K562 (cell line): ENCODE data around the gene ATRX. TPM values are rescaled to one million over a fixed set of nuclear protein-coding genes. Genes with fewer than 3 reads are reported as not detected.

ENCODE experiments used
- ATAC-seq: fragments of 200-7000 bp; cut with Tn5 transposase; 3 replicates; pipeline ENCODE4 v1.9.1; 2020; ENCODE audit warnings: moderate library complexity
- BruUV-seq: library from RNA; stranded (reverse); fragments of 400-500 nt; replicated peaks from 2 replicates; lab custom pipeline; 2021; lab: Mats Ljungman, UMichigan
- CTCF ChIA-PET: fragments of 300-600 bp; formaldehyde crosslinking; extraction: SDS; loops from one replicate; lab custom pipeline; 2021; ENCODE audit warnings: low intra/inter-chr PET ratio; lab: Yijun Ruan, JAX
- POLR2A ChIA-PET: fragments of 300-600, 350-650 bp; sonication (Branson Sonifier 250); formaldehyde crosslinking; extraction: SDS; loops from one replicate; lab custom pipeline; 2021; ENCODE audit warnings: antibody characterized with exemption, inconsistent platforms; lab: Yijun Ruan, JAX
- DNase-seq, 4 experiments: peaks; one replicate each; pipeline versions ENCODE4 v3.0.0 to v3.0.0-alpha.2; 2011 to 2018; ENCODE audit warnings: low spot score in 3 of 4, mixed read lengths in 3 of 4; ENCODE audit errors: extremely low read depth in 1 of 4
- FAIRE-seq: peaks from 2 replicates; lab custom pipeline; 2011; peaks lifted over from hg19 to GRCh38; lab: Jason Lieb, UNC
- H2AFZ ChIP-seq: 2 replicates; pipeline ENCODE4 v1.6.0; 2011; ENCODE audit warnings: low read depth, low read length, control low read depth, inconsistent platforms
- H3K27ac ChIP-seq: fragments of 200-600 bp; 3 replicates; pipeline ENCODE4 v1.8.0; 2011; ENCODE audit warnings: low read depth, mild to moderate bottlenecking, control low read depth, inconsistent platforms, low read length, moderate library complexity, mixed read lengths; ENCODE audit errors: extremely low read depth
- H3K27me3 ChIP-seq, 2 experiments: fragments of 300-600 bp in 1 of 2; 2 replicates in 1 of 2; 3 replicates in 1 of 2; pipeline versions ENCODE4 v1.6.0 to v1.8.0; 2011; ENCODE audit warnings: inconsistent platforms in 2 of 2, low read length in 2 of 2, mild to moderate bottlenecking in 1 of 2, mixed read lengths in 1 of 2, moderate library complexity in 1 of 2; ENCODE audit not compliant: control insufficient read depth in 2 of 2, insufficient read depth in 2 of 2
- H3K36me3 ChIP-seq: fragments of 300-600 bp; 3 replicates; pipeline ENCODE4 v1.8.0; 2011; ENCODE audit warnings: mild to moderate bottlenecking, low read length, inconsistent platforms; ENCODE audit not compliant: control insufficient read depth, insufficient read depth
- H3K4me1 ChIP-seq, 2 experiments: fragments of 200-600 bp in 1 of 2; replicated peaks in 1 of 2; 2 replicates in 1 of 2; 3 replicates in 1 of 2; pipeline versions ENCODE4 v1.5.1 to v1.8.0; 2011; ENCODE audit warnings: inconsistent platforms in 2 of 2, low read length in 2 of 2, mild to moderate bottlenecking in 1 of 2, mixed read lengths in 1 of 2, moderate library complexity in 1 of 2; ENCODE audit not compliant: control insufficient read depth in 2 of 2, insufficient read depth in 2 of 2
- H3K4me2 ChIP-seq: 2 replicates; pipeline ENCODE4 v1.6.1; 2011; ENCODE audit warnings: low read length, control low read depth, inconsistent platforms, mixed read lengths; ENCODE audit not compliant: insufficient read depth
- H3K4me3 ChIP-seq: fragments of 200-600 bp; sonication (generic), shearing (Covaris generic); 2 replicates; pipeline ENCODE4 v1.5.1; 2016; ENCODE audit warnings: control low read depth, inconsistent platforms
- H3K79me2 ChIP-seq: fragments of 200-600 bp; 3 replicates; pipeline ENCODE4 v1.8.0; 2011; ENCODE audit warnings: low read length, inconsistent platforms; ENCODE audit not compliant: control insufficient read depth, insufficient read depth
- H3K9ac ChIP-seq, 2 experiments: 2 replicates each; pipeline versions ENCODE4 v1.6.0 to v1.6.1; 2011; ENCODE audit warnings: low read depth in 2 of 2, low read length in 2 of 2, control low read depth in 1 of 2, inconsistent platforms in 1 of 2, mild to moderate bottlenecking in 1 of 2, mixed read lengths in 1 of 2; ENCODE audit not compliant: insufficient read depth in 1 of 2
- H3K9me1 ChIP-seq: one replicate; pipeline ENCODE4 v1.6.0; 2011; ENCODE audit warnings: inconsistent platforms, mild to moderate bottlenecking, low read length, moderate library complexity; ENCODE audit not compliant: control insufficient read depth, insufficient read depth
- H3K9me3 ChIP-seq: replicated peaks from 2 replicates; pipeline ENCODE4 v1.5.1; 2011; ENCODE audit warnings: low read depth, low read length, inconsistent platforms; ENCODE audit not compliant: control insufficient read depth, insufficient read depth
- H4K20me1 ChIP-seq: replicated peaks from 2 replicates; pipeline ENCODE4 v1.6.1; 2011; ENCODE audit warnings: low read length, inconsistent platforms, mixed read lengths; ENCODE audit not compliant: control insufficient read depth, insufficient read depth
- ARID2 ChIP-seq: fragments of 450-650 bp; IDR thresholded peaks from 2 replicates; pipeline ENCODE4 v1.6.1; 2017; ENCODE audit warnings: antibody characterized with exemption, mild to moderate bottlenecking
- CBX3 ChIP-seq, 2 experiments: IDR thresholded peaks; 1 replicate in 1 of 2; 2 replicates in 1 of 2; pipeline ENCODE4 v1.6.1; 2012; ENCODE audit warnings: inconsistent platforms in 2 of 2, low read length in 2 of 2, borderline replicate concordance in 1 of 2, control low read depth in 1 of 2
- CEBPG ChIP-seq, 3 experiments: fragments of 200-800 bp in 1 of 3; sonication (Bioruptor generic) in 1 of 3; sonication (generic) in 1 of 3; formaldehyde crosslinking in 1 of 3; IDR thresholded peaks in 2 of 3; conservative IDR thresholded peaks in 1 of 3; 2 replicates each; pipeline versions ENCODE4 v1.6.1 to v1.8.0; 2016 to 2022; ENCODE audit warnings: missing compliant biosample characterization in 2 of 3, missing genetic modification characterization in 2 of 3, mild to moderate bottlenecking in 1 of 3, missing genetic modification reagents in 1 of 3
- GABPB1 ChIP-seq: sonication (generic); formaldehyde crosslinking; IDR thresholded peaks from 2 replicates; pipeline ENCODE4 v1.8.0; 2022; ENCODE audit warnings: mild to moderate bottlenecking, missing genetic modification reagents
- GATAD2A ChIP-seq: fragments of 450-650 bp; IDR thresholded peaks from 2 replicates; pipeline ENCODE4 v1.6.1; 2017
- PML ChIP-seq: IDR thresholded peaks from 2 replicates; pipeline ENCODE4 v1.6.1; 2012; ENCODE audit warnings: low read length, inconsistent platforms
- TAF9B ChIP-seq: fragments of 450-650 bp; IDR thresholded peaks from 2 replicates; pipeline ENCODE4 v1.6.1; 2018; ENCODE audit warnings: mild to moderate bottlenecking; ENCODE audit not compliant: partially characterized antibody
- ZHX1 ChIP-seq: fragments of 150-350 bp; conservative IDR thresholded peaks from 2 replicates; pipeline ENCODE4 v1.6.1; 2014; ENCODE audit warnings: low read length
- ZNF277 ChIP-seq: fragments of 250-450 bp; sonication (Bioruptor Pico); IDR thresholded peaks from 2 replicates; pipeline ENCODE4 v1.8.0; 2022; ENCODE audit warnings: inconsistent platforms, mild to moderate bottlenecking, moderate library complexity, borderline replicate concordance
- WGBS: fragments of 100-300 bp; shearing (Covaris generic); methylation state at CpG from one replicate; pipeline ENCODE4 v1.1.6; 2016; ENCODE audit warnings: low coverage, mixed read lengths; ENCODE audit not compliant: insufficient coverage; ENCODE audit errors: missing lambda C conversion rate; 5-methylcytosine and 5-hydroxymethylcytosine counted together
- in situ Hi-C: fragments of 300-500 bp; cut with MboI; formaldehyde crosslinking; loops from 4 replicates; pipeline ENCODE4 v1.15.0; 2018; ENCODE audit warnings: inconsistent platforms, mixed read lengths
- intact Hi-C: fragments of 100-400 bp; cut with micrococcal nuclease; formaldehyde crosslinking; loops from 2 replicates; pipeline ENCODE4 v1.14.2; 2022
- polyA plus RNA-seq, 8 experiments: library from polyadenylated mRNA; depleted of rRNA in 4 of 8; stranded (reverse) in 5 of 8; unstranded in 3 of 8; fragments of >200 nt; fragmentation: Nextera tagmentation in 2 of 8; fragmentation: Illumina TruSeq in 1 of 8; extraction: Ambion mirVana in 2 of 8; extraction: Trizol in 1 of 8; gene quantifications; 2 replicates each; pipeline versions ENCODE4 v1.2.1 to v1.2.3, GENCODE V29; 2011 to 2014; ENCODE audit warnings: inconsistent platforms in 1 of 8, missing spikeins in 1 of 8
- total RNA-seq, 7 experiments: library from RNA; depleted of rRNA in 6 of 7; stranded (reverse); fragments of >200 nt in 6 of 7; fragmentation: Illumina TruSeq in 2 of 7; extraction: Trizol in 2 of 7; gene quantifications; 2 replicates each; pipeline versions ENCODE4 v1.2.1 to v1.2.3, GENCODE V29; 2011 to 2021; ENCODE audit warnings: low replicate concordance in 1 of 7
- TF ChIP-seq, protein P1 (sequence below), 2 experiments: fragments of 450-650 bp in 1 of 2; sonication (generic) in 1 of 2; formaldehyde crosslinking in 1 of 2; IDR thresholded peaks in 1 of 2; conservative IDR thresholded peaks in 1 of 2; 2 replicates each; pipeline versions ENCODE4 v1.6.1 to v1.8.1; 2016 to 2023; ENCODE audit warnings: mild to moderate bottlenecking in 2 of 2, moderate library complexity in 2 of 2, inconsistent platforms in 1 of 2, missing genetic modification reagents in 1 of 2
- TF ChIP-seq, protein P2 (sequence below): fragments of 450-650 bp; IDR thresholded peaks from 2 replicates; pipeline ENCODE4 v1.6.1; 2018; ENCODE audit warnings: mild to moderate bottlenecking, low read depth; ENCODE audit not compliant: partially characterized antibody

ATRX gene
- total and polyA plus RNA-seq, 9 of the 15 experiments (the other 6 are each of a cell fraction or from before 2014, with no cell fraction given), result 7.7 to 23.1 (median 20.2) TPM

- TF ChIP-seq, protein P1, sequence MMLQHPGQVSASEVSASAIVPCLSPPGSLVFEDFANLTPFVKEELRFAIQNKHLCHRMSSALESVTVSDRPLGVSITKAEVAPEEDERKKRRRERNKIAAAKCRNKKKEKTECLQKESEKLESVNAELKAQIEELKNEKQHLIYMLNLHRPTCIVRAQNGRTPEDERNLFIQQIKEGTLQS (IDR thresholded peaks at IDR 0.05), result no peak
- TF ChIP-seq, protein P1 (CRISPR knock-in tag; conservative IDR thresholded peaks at IDR 0.05), result no peak
- TF ChIP-seq ZHX1, result no peak
Measured at GRCh38 chrX:77694491-77694890, 91.5 kb downstream of the ATRX start (continued).

DNA sequence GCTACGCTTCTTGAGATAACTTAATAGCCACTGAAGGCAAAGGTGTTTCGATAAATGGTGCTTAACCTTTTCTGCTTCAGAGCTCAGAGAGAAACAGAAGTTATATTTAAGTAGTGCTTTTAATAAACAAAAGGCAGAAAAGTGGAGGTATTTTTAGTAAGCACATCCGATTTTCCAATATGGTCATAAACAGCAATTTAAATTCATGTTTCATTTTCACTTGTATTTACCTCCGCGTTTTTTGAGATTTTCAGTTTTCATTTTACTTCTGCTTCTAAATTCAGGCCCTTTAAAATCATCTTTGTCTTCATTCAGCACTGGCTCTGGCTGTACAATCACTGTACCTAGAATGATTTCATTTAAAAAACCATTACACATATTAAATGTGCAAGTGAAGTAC, 92.4 kb downstream of the ATRX start:
- no peak overlapping the region for H3K4me2 ChIP-seq
- no peaks in the 10 kb centered on the region for H3K27me3 ChIP-seq
- H4K20me1 ChIP-seq, result no peaks in the 10 kb centered on the region
- no peak for FAIRE-seq
- no peak overlapping the region for H3K27ac ChIP-seq
- peaks cover 11% of the 10 kb centered on the region for H3K36me3 ChIP-seq
- ChIA-PET CTCF (no interaction called here), POLR2A (no interaction called here)
- no peak overlapping the region for H2AFZ ChIP-seq
- H3K9me3 ChIP-seq, result no peaks in the 10 kb centered on the region
- intact Hi-C loops (no loop called here), in situ Hi-C loops (no loop called here)
- DNase-seq, result no peak
- H3K4me1 ChIP-seq, result no peaks in the 10 kb centered on the region
- H3K9ac ChIP-seq, result no peak overlapping the region
- no peak for ATAC-seq
- H3K9me1 ChIP-seq, result no peaks in the 10 kb centered on the region
- no peaks in the 10 kb centered on the region for H3K79me2 ChIP-seq
- no peak overlapping the region for H3K4me3 ChIP-seq
- BruUV-seq, result no TSS peak
- WGBS, result 33% methylated on average over 5 of the region's 5 CpGs
- TF ChIP-seq ARID2 (no peak), TAF9B (no peak), CEBPG (CRISPR knock-in tag; IDR thresholded peaks at IDR 0.05) (no peak), CEBPG (tag; conservative IDR thresholded peaks at IDR 0.05 in 1 of 2, IDR thresholded peaks at IDR 0.05 in 1 of 2) (no peak), PML (no peak), ZNF277 (CRISPR knock-in tag) (no peak), GABPB1 (no peak), GATAD2A (no peak), CBX3 (IDR thresholded peaks at IDR 0.05; ENCODE audit: borderline replicate concordance in 1 of 2, low read length in 2 of 2) (no peak)
- TF ChIP-seq, protein P2, sequence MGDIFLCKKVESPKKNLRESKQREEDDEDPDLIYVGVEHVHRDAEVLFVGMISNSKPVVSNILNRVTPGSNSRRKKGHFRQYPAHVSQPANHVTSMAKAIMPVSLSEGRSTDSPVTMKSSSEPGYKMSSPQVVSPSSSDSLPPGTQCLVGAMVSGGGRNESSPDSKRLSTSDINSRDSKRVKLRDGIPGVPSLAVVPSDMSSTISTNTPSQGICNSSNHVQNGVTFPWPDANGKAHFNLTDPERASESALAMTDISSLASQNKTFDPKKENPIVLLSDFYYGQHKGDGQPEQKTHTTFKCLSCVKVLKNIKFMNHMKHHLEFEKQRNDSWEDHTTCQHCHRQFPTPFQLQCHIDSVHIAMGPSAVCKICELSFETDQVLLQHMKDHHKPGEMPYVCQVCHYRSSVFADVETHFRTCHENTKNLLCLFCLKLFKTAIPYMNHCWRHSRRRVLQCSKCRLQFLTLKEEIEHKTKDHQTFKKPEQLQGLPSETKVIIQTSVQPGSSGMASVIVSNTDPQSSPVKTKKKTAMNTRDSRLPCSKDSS, result no peak
